ENCODE results near the gene SRPK1. TPM values are rescaled to one million over a fixed set of nuclear protein-coding genes. Genes with fewer than 3 reads are reported as not detected.

Gene SRPK1
- total and polyA plus RNA-seq, 7 donors: 17.4 to 47.9 (median 36.6) TPM

DNA sequence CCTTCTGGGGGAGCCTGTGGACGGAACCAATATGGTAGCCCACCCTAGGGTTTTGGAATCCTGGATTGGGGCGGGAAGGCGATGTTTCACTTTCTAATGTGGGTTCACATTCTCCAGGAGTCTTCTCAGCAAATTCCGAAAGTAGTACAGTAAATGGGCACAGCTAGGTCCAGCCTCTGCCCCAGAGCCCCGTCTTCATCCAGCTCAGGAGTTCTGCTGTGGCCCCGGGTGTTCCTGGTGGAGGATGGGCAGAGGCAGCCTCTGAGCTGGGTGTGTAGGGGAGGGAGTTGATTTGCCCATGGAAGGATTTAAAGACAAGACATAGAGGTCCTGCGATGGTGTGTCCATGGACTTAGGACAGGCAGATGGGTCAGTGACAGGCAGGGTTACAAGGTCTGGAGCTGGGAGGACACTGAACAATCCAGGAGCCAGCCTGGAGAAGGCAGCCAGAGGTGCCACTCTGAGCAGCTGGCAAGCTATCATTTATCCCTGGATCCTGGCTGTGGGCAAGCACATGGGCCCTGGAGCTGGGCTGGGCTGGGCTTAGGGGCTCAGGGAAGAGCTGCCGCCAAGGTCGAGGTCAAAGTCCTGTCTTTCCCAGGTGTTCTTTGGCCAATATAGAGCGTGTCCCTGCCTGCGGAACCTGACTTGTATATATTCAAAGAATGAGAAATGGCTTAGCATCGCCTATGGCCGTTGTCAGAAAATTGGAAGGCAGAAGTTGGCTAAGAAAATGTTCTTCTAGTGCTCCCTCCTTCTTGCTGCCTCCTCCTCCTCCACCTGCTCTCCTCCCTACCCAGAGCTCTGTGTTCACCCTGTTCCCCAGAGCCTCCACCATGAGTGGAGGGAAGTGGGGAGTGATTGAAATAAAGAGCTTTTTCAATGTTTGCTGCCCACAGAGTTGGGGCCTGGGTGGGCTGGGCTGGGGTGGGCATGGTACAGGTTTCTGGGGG lies 133.4 kb downstream of the SRPK1 start:
- TF ChIP-seq POLR2A (IDR thresholded peaks at IDR 0.05) (no peak), POLR2AphosphoS5 (IDR thresholded peaks at IDR 0.05) (no peak), EP300 (IDR thresholded peaks at IDR 0.05) (no peak)
- TF ChIP-seq, protein P1, sequence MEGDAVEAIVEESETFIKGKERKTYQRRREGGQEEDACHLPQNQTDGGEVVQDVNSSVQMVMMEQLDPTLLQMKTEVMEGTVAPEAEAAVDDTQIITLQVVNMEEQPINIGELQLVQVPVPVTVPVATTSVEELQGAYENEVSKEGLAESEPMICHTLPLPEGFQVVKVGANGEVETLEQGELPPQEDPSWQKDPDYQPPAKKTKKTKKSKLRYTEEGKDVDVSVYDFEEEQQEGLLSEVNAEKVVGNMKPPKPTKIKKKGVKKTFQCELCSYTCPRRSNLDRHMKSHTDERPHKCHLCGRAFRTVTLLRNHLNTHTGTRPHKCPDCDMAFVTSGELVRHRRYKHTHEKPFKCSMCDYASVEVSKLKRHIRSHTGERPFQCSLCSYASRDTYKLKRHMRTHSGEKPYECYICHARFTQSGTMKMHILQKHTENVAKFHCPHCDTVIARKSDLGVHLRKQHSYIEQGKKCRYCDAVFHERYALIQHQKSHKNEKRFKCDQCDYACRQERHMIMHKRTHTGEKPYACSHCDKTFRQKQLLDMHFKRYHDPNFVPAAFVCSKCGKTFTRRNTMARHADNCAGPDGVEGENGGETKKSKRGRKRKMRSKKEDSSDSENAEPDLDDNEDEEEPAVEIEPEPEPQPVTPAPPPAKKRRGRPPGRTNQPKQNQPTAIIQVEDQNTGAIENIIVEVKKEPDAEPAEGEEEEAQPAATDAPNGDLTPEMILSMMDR (IDR thresholded peaks at IDR 0.05): no peak
- WGBS, 2 donors: 42 to 79% methylated on average over 13 of the region's 13 CpGs
- no peaks in the 10 kb centered on the region for H3K9me3 ChIP-seq
- no peaks in the 10 kb centered on the region for H3K4me1 ChIP-seq
- peaks cover 13 to 39% (median 19%) of the 10 kb centered on the region in 3 donors for H3K27me3 ChIP-seq
- no peak for DNase-seq
- H3K27ac ChIP-seq: no peak overlapping the region
- intact Hi-C loops (cut with DNase I): no loop called here
- H3K36me3 ChIP-seq: no peaks in the 10 kb centered on the region
- H3K4me3 ChIP-seq: no peak overlapping the region

DNA sequence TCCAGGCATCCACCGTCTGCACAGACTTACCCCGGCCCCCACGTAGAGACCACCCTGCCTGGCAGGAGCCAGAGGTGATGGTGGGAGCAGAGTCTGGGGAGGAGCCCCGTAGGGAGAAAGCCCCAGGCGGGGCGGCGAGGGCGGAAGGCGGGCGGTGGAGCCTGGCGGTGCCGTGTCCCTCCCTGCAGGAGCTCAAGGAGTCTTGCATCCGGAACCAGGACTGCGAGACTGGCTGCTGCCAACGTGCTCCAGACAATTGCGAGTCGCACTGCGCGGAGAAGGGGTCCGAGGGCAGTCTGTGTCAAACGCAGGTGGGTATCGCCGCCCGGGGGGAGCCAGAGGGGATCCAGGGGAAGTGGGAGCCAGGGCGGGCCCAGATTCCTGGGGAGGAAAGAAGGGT lies 134.1 kb downstream of the SRPK1 start:
- DNase-seq: no peak
- WGBS, 2 donors: 30 to 43% methylated on average over 25 of the region's 25 CpGs
- Histone ChIP-seq H3K4me3 (no peak overlapping the region), H3K27ac (no peak overlapping the region), H3K27me3 (peaks cover 13 to 41% (median 19%) of the 10 kb centered on the region in 3 donors), H3K36me3 (no peaks in the 10 kb centered on the region), H3K4me1 (no peaks in the 10 kb centered on the region), H3K9me3 (no peaks in the 10 kb centered on the region)
- intact Hi-C loops (cut with DNase I): no loop called here
- TF ChIP-seq, protein P1 (IDR thresholded peaks at IDR 0.05): no peak
- no peak for TF ChIP-seq POLR2A (IDR thresholded peaks at IDR 0.05)
- TF ChIP-seq EP300 (IDR thresholded peaks at IDR 0.05): no peak
- TF ChIP-seq POLR2AphosphoS5 (IDR thresholded peaks at IDR 0.05): no peak

DNA sequence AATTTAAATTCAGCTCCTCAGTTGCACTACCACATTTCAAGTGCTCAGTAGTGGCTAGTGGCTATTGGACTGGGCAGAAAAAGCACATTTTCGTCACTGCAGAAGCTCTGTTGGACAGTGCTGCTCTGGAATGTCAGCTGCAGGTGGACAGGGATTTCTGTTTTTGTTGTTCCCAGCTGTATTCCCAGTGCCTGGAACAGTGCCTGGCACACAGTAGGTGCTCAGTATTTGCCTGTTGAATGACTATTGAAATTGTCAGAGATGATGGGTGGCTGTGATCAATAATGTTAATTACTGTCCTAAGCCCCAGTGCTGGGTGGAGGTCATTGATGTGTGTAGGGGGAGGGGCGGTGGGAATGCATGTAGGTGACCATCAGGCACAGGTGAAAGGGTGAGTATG lies 134.6 kb downstream of the SRPK1 start:
- 62 to 77% methylated on average over 2 of the region's 2 CpGs for WGBS, 2 donors
- Histone ChIP-seq H3K36me3 (no peaks in the 10 kb centered on the region), H3K27ac (no peak overlapping the region)

GRCh38 chr6:35784200-35784599 lies 136.7 kb downstream of the SRPK1 start:
- Histone ChIP-seq H3K4me1 (no peaks in the 10 kb centered on the region), H3K27ac (no peak overlapping the region), H3K9me3 (no peaks in the 10 kb centered on the region), H3K36me3 (no peaks in the 10 kb centered on the region), H3K27me3 (peaks cover 13 to 46% (median 25%) of the 10 kb centered on the region in 3 donors), H3K4me3 (no peak overlapping the region)
- intact Hi-C loops (cut with DNase I): no loop called here
- 61 to 73% methylated on average over 2 of the region's 2 CpGs for WGBS, 2 donors
- no peak for DNase-seq
- TF ChIP-seq POLR2AphosphoS5 (IDR thresholded peaks at IDR 0.05) (no peak), EP300 (IDR thresholded peaks at IDR 0.05) (no peak), POLR2A (IDR thresholded peaks at IDR 0.05) (no peak)
- TF ChIP-seq, protein P1 (IDR thresholded peaks at IDR 0.05): no peak

More for the DNA sequence above, 134.6 kb downstream of the SRPK1 start:
- TF ChIP-seq, protein P1 (IDR thresholded peaks at IDR 0.05): no peak
- no peak for TF ChIP-seq POLR2AphosphoS5 (IDR thresholded peaks at IDR 0.05)
- no peak for TF ChIP-seq EP300 (IDR thresholded peaks at IDR 0.05)
- Histone ChIP-seq H3K9me3 (no peaks in the 10 kb centered on the region), H3K4me1 (no peaks in the 10 kb centered on the region), H3K27me3 (peaks cover 13 to 41% (median 19%) of the 10 kb centered on the region in 3 donors), H3K4me3 (no peak overlapping the region)
- intact Hi-C loops (cut with DNase I): no loop called here
- DNase-seq: no peak

Other genes starting within 250 kb of the SRPK1 start
- gene FKBP5, start 232.2 kb downstream of the SRPK1 start, total RNA-seq: 100 to 1,000 TPM; 200 to 326 (median 258) TPM
- gene FKBP5, start 232.2 kb downstream of the SRPK1 start, polyA plus RNA-seq: 100 to 1,000 TPM in 1 of 3 donors, 10 to 100 TPM in 2; 52.9 to 165 (median 93.9) TPM
- gene ARMC12, start 184.1 kb downstream of the SRPK1 start, total RNA-seq: 1 to 10 TPM in 2 of 4 donors, under 1 TPM in 1, not detected in 1; 0.49 to 5.0 (median 1.1) TPM
- under 1 TPM in 1 of 3 donors, not detected in 2; 0.66 TPM for gene ARMC12, start 184.1 kb downstream of the SRPK1 start, polyA plus RNA-seq
- not detected for gene CLPSL2, start 144.5 kb downstream of the SRPK1 start, total RNA-seq
- not detected for gene CLPSL2, start 144.5 kb downstream of the SRPK1 start, polyA plus RNA-seq
- gene CLPSL1, start 140.1 kb downstream of the SRPK1 start, total RNA-seq: not detected
- not detected for gene CLPSL1, start 140.1 kb downstream of the SRPK1 start, polyA plus RNA-seq
- gene CLPS, start 123.8 kb downstream of the SRPK1 start, total RNA-seq: not detected
- gene CLPS, start 123.8 kb downstream of the SRPK1 start, polyA plus RNA-seq: 1 to 10 TPM in 1 of 3 donors, under 1 TPM in 1, not detected in 1; 0.38 to 4.8 TPM
- gene LHFPL5, start 115.7 kb downstream of the SRPK1 start, total RNA-seq: under 1 TPM in 1 of 4 donors, not detected in 3; 0.27 TPM
- under 1 TPM in 2 of 3 donors, not detected in 1; 0.12 to 0.46 TPM for gene LHFPL5, start 115.7 kb downstream of the SRPK1 start, polyA plus RNA-seq
- gene SLC26A8, start 103.5 kb upstream of the SRPK1 start, total RNA-seq: not detected
- gene SLC26A8, start 103.5 kb upstream of the SRPK1 start, polyA plus RNA-seq: under 1 TPM in 1 of 3 donors, not detected in 2; 0.10 TPM
- 10 to 100 TPM; 61.9 to 91.1 (median 67.7) TPM for gene MAPK14, start 106.7 kb upstream of the SRPK1 start, total RNA-seq
- gene MAPK14, start 106.7 kb upstream of the SRPK1 start, polyA plus RNA-seq: 10 to 100 TPM; 30.8 to 35.1 (median 31.8) TPM
- 1 to 10 TPM; 1.8 to 3.6 (median 2.8) TPM for gene MAPK13, start 209.4 kb upstream of the SRPK1 start, total RNA-seq
- 100 to 1,000 TPM; 110 to 159 (median 151) TPM for gene MAPK13, start 209.4 kb upstream of the SRPK1 start, polyA plus RNA-seq

Data from sigmoid colon (tissue), 7 donors.